SJCRH30 (cell line): ENCODE measurements around the gene NDUFAF2. TPM values are rescaled to one million over a fixed set of nuclear protein-coding genes. Genes with fewer than 3 reads are reported as not detected.
"Not testable (repeated sequence)": the region's sequence is repeated elsewhere in the genome, so short reads cannot be mapped to it uniquely, and the experiment has no call there.

Experiments used
- DNase-seq, 2 experiments: peaks; one replicate each; pipeline ENCODE4 v3.0.0-alpha.2; 2015 to 2020
- H3K27ac ChIP-seq: fragments of 250-450 bp; sonication (Bioruptor Pico); 2 replicates; pipeline ENCODE4 v1.5.1; 2020; ENCODE audit warnings: mild to moderate bottlenecking, moderate library complexity
- H3K27me3 ChIP-seq: fragments of 250-450 bp; sonication (Bioruptor Pico); 2 replicates; pipeline ENCODE4 v1.5.1; 2020; ENCODE audit warnings: mild to moderate bottlenecking, moderate library complexity
- H3K36me3 ChIP-seq: fragments of 250-450 bp; sonication (Bioruptor Pico); 2 replicates; pipeline ENCODE4 v1.5.1; 2020; ENCODE audit warnings: mild to moderate bottlenecking, moderate library complexity
- H3K4me1 ChIP-seq: fragments of 250-450 bp; sonication (Bioruptor Pico); 2 replicates; pipeline ENCODE4 v1.5.1; 2020; ENCODE audit warnings: mild to moderate bottlenecking, moderate library complexity
- H3K4me3 ChIP-seq: fragments of 250-450 bp; sonication (Bioruptor Pico); 2 replicates; pipeline ENCODE4 v1.5.1; 2020; ENCODE audit warnings: mild to moderate bottlenecking, moderate library complexity
- H3K9me3 ChIP-seq: fragments of 250-450 bp; sonication (Bioruptor Pico); replicated peaks from 2 replicates; pipeline ENCODE4 v1.5.1; 2020; ENCODE audit warnings: mild to moderate bottlenecking, moderate library complexity
- total RNA-seq: library from RNA; depleted of rRNA; stranded (reverse); fragments of >200 nt; shearing (Covaris generic); gene quantifications from 2 replicates; pipeline ENCODE4 v1.2.3, GENCODE V29; 2014

Gene NDUFAF2
- total RNA-seq, 1 experiment from 2014 or later: 59.8 TPM

DNA sequence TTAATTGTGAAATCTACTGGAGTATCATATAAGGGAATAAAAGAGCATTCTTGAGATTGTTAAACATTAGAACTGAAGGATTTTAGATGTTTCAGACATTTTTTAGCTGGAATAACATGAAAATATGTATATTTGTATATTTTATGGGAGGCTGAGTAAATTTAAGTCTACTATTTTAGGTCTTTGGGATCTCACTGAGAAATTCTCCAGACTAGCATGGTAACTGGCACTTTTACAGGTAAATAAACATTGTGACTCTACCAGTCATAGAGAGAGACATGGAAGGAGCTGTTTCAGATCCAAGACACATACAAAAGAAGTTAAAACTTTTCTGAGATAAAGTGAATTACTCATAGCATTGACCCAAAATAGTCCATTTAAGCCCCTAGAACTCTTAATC is 59.4 kb downstream of the NDUFAF2 start:
- H3K27ac ChIP-seq: no peak overlapping the region
- DNase-seq: no peak
- H3K9me3 ChIP-seq: 0 out of 2 replicates have a peak, but pooled peaks cover 3% of the 10 kb centered on the region
- no peaks in the 10 kb centered on the region for H3K27me3 ChIP-seq
- no peaks in the 10 kb centered on the region for H3K4me1 ChIP-seq
- no peak overlapping the region for H3K4me3 ChIP-seq
- H3K36me3 ChIP-seq: no peaks in the 10 kb centered on the region

DNA sequence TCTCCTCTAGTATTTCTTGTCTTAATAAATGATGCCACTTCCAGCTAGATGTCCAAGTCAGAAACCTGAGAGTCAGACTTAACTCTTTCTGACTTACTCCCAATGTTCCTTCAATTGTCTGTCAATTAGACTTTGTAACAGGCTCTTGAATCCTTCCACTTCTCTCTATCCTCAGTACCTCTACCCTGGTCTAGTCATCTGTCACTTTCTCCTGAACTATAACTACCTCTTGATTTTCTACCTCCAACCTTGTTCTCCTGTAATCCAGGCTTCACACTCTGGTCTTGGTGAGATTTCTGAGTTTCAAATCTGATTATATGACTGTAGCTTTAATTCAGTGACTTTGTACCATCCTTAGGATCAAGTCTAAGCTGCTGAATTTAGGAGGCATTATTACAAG is 64.9 kb downstream of the NDUFAF2 start:
- no peaks in the 10 kb centered on the region; the same call in 1 of the 2 replicates for H3K36me3 ChIP-seq
- H3K9me3 ChIP-seq: 0 out of 2 replicates have a peak, but pooled peaks cover 3% of the 10 kb centered on the region
- H3K27ac ChIP-seq: no peak overlapping the region
- no peak overlapping the region for H3K4me3 ChIP-seq
- no peaks in the 10 kb centered on the region for H3K4me1 ChIP-seq
- no peak for DNase-seq
- H3K27me3 ChIP-seq: no peaks in the 10 kb centered on the region

DNA sequence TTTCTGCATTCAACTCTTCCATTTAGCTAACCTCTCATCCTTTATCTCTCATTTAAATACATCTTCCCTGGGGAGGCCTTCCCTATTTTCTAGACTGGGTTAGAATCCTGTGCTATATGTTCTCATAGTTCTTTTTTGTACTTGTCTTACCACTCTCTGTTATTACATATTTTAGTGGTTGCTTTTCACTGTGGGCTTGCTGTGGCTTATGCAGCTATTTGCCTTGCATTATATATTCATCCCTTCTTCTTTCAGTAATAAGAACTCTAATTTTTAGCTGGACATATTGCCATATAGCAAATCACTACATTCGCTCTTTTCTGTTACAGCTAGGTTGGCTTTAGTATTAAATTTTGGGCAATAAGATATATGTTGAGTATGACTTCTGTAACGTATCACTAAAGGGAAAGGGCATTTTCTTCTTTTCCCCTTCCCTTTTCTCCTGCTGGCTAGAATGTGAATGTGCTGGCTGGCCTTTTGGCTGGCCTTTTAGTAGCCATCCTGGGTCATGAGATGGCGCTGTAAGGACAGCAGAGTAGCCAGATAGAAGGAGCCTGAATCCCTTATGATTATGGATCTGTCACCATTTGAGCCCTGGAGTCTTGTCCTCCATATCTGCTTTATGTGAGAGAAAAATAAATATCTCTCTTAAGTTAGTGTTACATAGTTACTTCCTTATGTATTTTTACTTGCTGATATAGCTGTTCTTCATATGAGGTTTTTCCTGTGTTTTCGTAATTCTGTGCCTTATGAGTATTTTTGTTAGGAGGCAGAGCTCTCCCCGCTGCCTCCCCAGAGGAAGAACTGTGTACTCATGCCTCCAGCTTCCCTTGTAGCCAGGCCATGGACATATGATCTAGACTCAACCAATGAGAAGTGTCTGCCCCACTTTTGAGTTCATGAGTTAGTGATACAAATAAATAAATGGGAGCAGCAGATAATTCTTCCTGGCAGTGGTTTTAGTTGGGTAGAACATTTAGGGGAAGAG is 65.8 kb downstream of the NDUFAF2 start:
- Histone ChIP-seq H3K9me3 (0 out of 2 replicates have a peak, but pooled peaks cover 3% of the 10 kb centered on the region), H3K4me3 (no peak overlapping the region), H3K36me3 (no peaks in the 10 kb centered on the region; the same call in 1 of the 2 replicates), H3K4me1 (no peaks in the 10 kb centered on the region), H3K27me3 (no peaks in the 10 kb centered on the region), H3K27ac (no peak overlapping the region)
- peak in 1 of 2 experiments; percentile 15 for DNase-seq

DNA sequence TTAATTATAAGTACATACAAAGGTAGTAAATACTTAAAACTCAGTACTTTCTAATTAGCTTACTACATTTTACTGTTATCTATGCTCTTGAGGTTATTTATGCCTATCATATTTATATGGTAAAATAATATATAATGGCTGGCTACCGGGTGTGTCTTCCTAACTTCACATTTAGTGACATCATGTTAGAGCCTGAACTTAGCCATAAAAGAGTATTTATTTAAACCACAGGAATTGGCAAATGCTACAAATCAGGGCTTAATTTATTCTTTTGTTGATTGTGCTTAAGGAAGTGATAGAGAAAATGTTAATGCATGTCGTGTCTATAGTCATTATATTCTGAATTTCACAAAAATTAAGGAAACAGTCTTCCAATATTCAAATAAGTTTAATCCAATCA is 73.1 kb downstream of the NDUFAF2 start:
- H3K27me3 ChIP-seq: no peaks in the 10 kb centered on the region
- H3K9me3 ChIP-seq: no peaks in the 10 kb centered on the region
- H3K27ac ChIP-seq: no peak overlapping the region
- H3K4me1 ChIP-seq: no peaks in the 10 kb centered on the region
- DNase-seq: no peak
- no peaks in the 10 kb centered on the region; the same call in 1 of the 2 replicates for H3K36me3 ChIP-seq
- no peak overlapping the region for H3K4me3 ChIP-seq

DNA sequence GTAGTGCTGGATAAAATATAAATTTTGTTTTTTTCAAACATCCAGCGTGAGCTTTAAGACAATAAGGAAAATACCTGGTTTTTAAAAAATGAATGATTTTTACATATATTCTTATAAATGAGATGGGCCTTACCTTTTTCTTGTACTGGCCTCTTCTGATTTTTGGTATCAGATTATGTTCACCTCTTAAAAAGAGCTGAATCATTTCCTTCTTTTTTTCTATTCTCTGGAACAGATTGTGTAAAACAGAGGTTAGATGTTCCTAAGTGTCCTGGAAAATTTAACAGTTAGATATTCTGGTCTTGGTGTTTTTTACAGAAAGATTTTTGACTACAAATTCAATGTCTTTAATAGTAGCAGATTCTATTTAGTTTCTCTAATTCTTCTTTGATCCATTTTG is 74.6 kb downstream of the NDUFAF2 start:
- Histone ChIP-seq H3K27ac (no peak overlapping the region), H3K4me3 (no peak overlapping the region), H3K27me3 (no peaks in the 10 kb centered on the region), H3K9me3 (no peaks in the 10 kb centered on the region), H3K4me1 (no peaks in the 10 kb centered on the region), H3K36me3 (no peaks in the 10 kb centered on the region)
- no peak for DNase-seq

DNA sequence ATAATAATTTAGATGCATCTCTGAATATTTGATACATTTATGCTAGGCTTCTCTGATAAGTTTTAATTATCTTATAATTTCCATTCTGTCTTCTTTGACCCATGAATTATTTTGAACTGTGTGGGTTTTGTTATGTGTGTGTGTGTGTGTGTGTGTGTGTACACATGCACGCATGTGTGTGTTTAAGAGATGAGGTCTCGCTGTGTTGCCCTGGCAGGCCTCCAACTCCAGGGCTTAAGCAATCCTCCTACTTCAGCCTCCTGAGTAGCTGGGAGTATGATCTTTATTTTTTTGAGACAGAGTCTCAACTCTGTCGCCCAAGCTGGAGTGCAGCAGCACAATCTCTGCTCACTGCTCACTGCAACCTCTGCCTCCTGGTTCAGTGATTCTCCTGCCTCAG is 75.4 kb downstream of the NDUFAF2 start:
- H3K27ac ChIP-seq: no peak overlapping the region
- H3K9me3 ChIP-seq: no peaks in the 10 kb centered on the region
- H3K4me3 ChIP-seq: no peak overlapping the region
- no peaks in the 10 kb centered on the region for H3K4me1 ChIP-seq
- no peaks in the 10 kb centered on the region for H3K27me3 ChIP-seq
- H3K36me3 ChIP-seq: no peaks in the 10 kb centered on the region
- peak in 1 of 2 experiments; percentile 16 for DNase-seq

DNA sequence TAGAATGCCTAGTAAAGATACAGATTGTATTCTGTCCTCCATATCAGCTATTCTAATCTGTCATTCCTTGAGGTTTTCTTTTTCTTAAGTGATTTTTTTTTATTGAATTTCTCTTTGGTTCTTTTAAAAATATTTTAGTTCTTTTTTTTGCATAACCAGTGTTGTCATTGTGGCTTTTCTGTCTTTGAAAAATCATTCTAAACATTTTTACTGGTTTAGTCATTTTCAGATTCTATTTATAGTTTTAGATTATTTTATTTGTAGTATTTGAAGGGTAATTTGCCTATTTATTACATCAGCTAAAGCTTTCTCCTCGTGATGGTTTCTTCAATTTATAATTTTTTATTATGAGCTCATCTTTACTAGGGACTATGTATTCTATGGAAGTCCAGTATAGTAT is 78.1 kb downstream of the NDUFAF2 start:
- H3K36me3 ChIP-seq: no peaks in the 10 kb centered on the region
- H3K4me3 ChIP-seq: no peak overlapping the region
- H3K27ac ChIP-seq: no peak overlapping the region
- no peaks in the 10 kb centered on the region for H3K9me3 ChIP-seq
- no peak for DNase-seq
- H3K4me1 ChIP-seq: no peaks in the 10 kb centered on the region
- no peaks in the 10 kb centered on the region for H3K27me3 ChIP-seq

DNA sequence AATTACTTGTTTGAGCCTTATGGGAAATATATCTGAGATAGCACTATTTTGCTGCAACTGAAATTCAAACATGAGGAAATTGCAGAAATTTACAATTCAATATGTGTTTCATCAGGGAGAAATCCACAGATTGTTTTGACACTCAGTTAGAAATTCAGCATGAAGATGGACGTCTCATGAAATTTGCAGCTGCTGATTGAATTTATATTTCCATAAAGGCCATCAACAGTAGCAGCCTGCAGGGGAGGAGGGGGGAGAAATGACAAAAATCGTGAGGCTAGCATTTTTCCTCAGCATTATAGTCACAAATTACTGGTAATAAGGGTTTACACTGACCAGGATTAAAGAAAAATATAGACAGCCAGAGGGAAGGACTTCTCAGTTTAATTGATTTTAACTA is 81.0 kb downstream of the NDUFAF2 start:
- H3K27me3 ChIP-seq: no peaks in the 10 kb centered on the region
- no peak overlapping the region for H3K4me3 ChIP-seq
- H3K36me3 ChIP-seq: no peaks in the 10 kb centered on the region
- H3K4me1 ChIP-seq: no peaks in the 10 kb centered on the region
- no peak for DNase-seq
- H3K9me3 ChIP-seq: no peaks in the 10 kb centered on the region
- H3K27ac ChIP-seq: no peak overlapping the region

DNA sequence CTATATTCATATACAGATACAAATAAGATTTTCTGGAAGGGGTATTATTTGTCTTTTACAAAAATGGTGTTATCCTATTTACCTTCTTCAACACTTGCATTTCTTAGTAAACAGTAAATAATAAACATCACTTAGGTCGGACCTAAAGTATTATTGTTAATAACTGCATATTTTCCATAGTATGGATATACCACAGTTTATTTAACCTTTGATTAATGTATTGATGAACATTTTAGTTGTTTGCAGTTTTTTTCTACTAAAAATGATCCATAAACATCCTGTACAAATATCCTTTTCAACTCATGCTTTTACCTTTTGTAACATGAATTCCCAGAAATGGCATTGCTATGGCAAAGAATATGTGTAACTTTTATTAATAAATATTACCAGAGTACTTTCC is 83.4 kb downstream of the NDUFAF2 start:
- Histone ChIP-seq H3K4me3 (no peak overlapping the region), H3K36me3 (no peaks in the 10 kb centered on the region), H3K27ac (no peak overlapping the region), H3K9me3 (no peaks in the 10 kb centered on the region), H3K4me1 (no peaks in the 10 kb centered on the region), H3K27me3 (no peaks in the 10 kb centered on the region)
- DNase-seq: no peak

DNA sequence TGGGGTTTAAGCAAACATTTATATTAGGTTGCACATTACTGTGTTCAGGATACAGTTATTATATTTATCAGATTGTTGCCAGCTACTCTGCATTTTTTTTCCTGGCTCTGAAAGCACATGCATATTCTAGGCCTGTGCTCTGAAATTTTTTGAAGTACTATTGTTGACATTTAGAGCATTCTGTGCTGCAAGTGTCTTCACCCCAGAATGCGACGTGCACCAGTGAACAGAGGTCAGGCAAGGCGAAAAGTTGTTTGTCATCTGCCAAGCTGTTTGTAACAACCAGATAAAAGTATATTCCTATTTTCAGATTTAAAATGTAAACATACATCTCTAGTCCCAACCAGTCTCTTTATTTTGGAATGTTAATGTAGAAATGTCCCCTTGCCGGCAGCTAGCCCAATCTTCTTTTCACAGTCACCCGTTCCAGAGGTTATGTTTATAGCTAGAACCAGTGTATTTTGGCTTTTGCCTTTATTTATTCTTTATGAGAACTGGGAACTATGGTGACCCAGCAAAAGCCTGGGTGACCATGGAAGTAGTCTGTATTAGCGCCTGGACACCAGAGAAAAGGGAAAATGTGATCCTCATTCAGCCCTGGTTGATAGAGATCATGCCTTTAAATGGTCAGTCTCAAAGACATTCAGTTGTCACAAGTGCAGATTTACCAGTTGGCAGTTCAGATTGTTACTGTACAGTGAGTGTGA is 84.6 kb downstream of the NDUFAF2 start:
- H3K27ac ChIP-seq: no peak overlapping the region
- H3K4me3 ChIP-seq: no peak overlapping the region
- H3K4me1 ChIP-seq: no peaks in the 10 kb centered on the region
- DNase-seq: no peak
- no peaks in the 10 kb centered on the region for H3K36me3 ChIP-seq
- H3K9me3 ChIP-seq: no peaks in the 10 kb centered on the region
- H3K27me3 ChIP-seq: no peaks in the 10 kb centered on the region

DNA sequence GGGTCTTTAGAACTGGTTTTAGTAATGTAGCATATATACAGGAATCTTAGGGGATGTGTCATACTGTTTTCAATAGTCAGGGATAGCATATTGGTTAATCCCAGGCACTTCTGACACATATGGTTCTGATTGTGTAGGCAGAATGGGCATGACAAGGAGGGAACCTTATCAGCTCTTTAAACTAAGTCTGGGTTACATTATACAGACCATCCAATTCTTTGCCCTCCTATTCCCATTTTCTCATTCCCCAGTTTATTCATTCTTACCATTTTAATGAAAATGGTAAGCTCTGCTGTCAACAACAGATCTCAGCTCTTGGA is 85.1 kb downstream of the NDUFAF2 start:
- no peak for DNase-seq
- no peak overlapping the region for H3K27ac ChIP-seq
- H3K4me3 ChIP-seq: no peak overlapping the region
- no peaks in the 10 kb centered on the region for H3K4me1 ChIP-seq
- no peaks in the 10 kb centered on the region for H3K36me3 ChIP-seq
- no peaks in the 10 kb centered on the region for H3K9me3 ChIP-seq
- no peaks in the 10 kb centered on the region for H3K27me3 ChIP-seq

DNA sequence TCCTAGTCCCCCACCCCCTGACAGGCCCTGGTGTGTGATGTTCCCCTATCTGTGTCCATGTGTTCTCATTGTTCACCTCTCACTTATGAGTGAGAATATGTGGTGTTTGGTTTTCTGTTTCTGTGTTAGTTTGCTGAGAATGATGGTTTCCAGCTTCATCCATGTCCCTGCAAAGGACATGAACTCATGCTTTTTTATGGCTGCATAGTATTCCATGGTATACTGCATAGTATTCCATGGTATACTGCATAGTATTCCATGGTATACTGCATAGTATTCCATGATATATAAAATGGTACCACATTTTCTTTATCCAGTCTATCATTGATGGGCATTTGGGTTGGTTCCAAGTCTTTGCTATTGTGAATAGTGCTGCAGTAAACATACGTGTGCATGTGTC is 86.3 kb downstream of the NDUFAF2 start:
- not testable (repeated sequence) for H3K4me3 ChIP-seq, H3K27me3 ChIP-seq, H3K4me1 ChIP-seq, DNase-seq, H3K36me3 ChIP-seq, H3K27ac ChIP-seq, H3K9me3 ChIP-seq

DNA sequence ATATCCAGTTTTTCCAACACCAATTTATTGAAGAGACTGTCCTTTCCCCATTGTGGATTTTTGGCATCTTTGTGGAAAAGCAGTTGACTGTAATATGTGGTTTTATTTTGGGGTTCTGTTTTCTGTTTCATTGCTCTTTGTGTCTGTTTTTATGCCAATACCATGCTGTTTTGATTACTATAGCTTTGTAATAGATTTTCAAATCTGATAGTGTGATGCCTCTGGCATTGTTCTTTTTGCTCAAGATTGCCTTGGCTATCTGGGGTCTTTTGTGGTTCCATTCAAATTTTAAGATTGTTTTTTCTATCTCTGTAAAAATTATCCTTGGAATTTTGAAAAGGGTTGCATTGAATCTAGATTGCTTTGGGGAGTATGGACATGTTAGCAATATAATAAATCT is 99.5 kb downstream of the NDUFAF2 start:
- Histone ChIP-seq H3K27ac (no peak overlapping the region), H3K9me3 (peaks cover 5% of the 10 kb centered on the region; the same call in 1 of the 2 replicates), H3K4me3 (no peak overlapping the region), H3K27me3 (no peaks in the 10 kb centered on the region), H3K4me1 (no peaks in the 10 kb centered on the region), H3K36me3 (0 out of 2 replicates have a peak, but pooled peaks cover 3% of the 10 kb centered on the region)
- DNase-seq: no peak

DNA sequence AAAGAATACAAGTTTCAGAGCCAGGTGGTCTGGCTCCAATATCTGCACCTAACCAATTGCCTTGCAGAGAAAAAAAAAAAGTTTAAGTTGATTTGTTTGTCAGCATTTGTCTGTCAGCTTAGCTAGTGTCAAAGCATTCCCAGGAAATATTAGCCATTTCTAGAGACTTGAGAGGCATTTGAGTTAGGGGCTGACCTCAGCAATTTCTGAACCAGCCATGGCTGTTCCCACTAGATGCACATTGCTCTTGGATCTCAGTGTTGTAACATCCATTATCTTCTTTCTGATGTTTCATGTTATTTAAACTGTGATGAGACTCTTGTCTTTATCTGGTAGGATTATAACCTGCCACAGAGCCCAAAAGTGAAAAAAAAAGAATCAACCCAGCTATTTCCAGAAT is 102.3 kb downstream of the NDUFAF2 start:
- no peak overlapping the region for H3K27ac ChIP-seq
- H3K9me3 ChIP-seq: peaks cover 5% of the 10 kb centered on the region; the same call in 1 of the 2 replicates
- DNase-seq: no peak
- 0 out of 2 replicates have a peak, but pooled peaks cover 3% of the 10 kb centered on the region for H3K36me3 ChIP-seq
- H3K4me3 ChIP-seq: no peak overlapping the region
- no peaks in the 10 kb centered on the region for H3K27me3 ChIP-seq
- H3K4me1 ChIP-seq: peaks cover 20% of the 10 kb centered on the region

DNA sequence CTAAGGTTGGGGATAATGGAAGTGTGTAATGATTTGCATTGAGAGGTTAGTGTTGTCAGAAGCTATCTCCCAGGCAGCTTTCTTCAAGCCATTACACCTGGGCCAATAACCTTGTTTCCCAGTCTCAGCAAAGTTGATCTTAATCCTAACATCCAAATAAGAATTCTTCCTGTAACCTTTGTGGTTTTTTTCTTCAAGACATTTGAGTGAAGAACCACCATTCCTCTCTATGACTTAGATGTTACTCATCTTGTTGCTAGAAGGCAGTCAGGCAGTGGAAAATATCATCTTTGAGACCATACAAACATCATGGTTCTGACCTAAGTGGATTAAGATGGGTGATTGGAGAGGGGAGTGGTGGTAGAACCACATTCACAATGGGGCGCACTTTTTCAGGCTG is 103.5 kb downstream of the NDUFAF2 start:
- Histone ChIP-seq H3K4me1 (peaks cover 32% of the 10 kb centered on the region), H3K27ac (no peak overlapping the region), H3K27me3 (no peaks in the 10 kb centered on the region), H3K9me3 (peaks cover 5% of the 10 kb centered on the region; the same call in 1 of the 2 replicates), H3K36me3 (0 out of 2 replicates have a peak, but pooled peaks cover 3% of the 10 kb centered on the region), H3K4me3 (no peak overlapping the region)
- no peak for DNase-seq
